HG03342 (cell line): ENCODE results near the gene NOSTRIN.
"Not testable (repeated sequence)": the region's sequence is repeated elsewhere in the genome, so short reads cannot be mapped to it uniquely, and the experiment has no call there.

Experiments used
- ATAC-seq: cut with Tn5 transposase; IDR thresholded peaks from one replicate; pipeline ENCODE4 v1.9.1; 2021; ENCODE audit warnings: mild to moderate bottlenecking, moderate library complexity; ENCODE audit not compliant: unreplicated experiment

Gene NOSTRIN, protein sequence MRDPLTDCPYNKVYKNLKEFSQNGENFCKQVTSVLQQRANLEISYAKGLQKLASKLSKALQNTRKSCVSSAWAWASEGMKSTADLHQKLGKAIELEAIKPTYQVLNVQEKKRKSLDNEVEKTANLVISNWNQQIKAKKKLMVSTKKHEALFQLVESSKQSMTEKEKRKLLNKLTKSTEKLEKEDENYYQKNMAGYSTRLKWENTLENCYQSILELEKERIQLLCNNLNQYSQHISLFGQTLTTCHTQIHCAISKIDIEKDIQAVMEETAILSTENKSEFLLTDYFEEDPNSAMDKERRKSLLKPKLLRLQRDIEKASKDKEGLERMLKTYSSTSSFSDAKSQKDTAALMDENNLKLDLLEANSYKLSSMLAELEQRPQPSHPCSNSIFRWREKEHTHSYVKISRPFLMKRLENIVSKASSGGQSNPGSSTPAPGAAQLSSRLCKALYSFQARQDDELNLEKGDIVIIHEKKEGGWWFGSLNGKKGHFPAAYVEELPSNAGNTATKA

GRCh38 chr2:168801961-168802858 lies at the start of gene NOSTRIN:
Gene NOSTRIN, plus strand, starts transcription at chr2:168802637. Its CDS starts 10 bp downstream, at chr2:168802647.
- no peak for ATAC-seq

DNA sequence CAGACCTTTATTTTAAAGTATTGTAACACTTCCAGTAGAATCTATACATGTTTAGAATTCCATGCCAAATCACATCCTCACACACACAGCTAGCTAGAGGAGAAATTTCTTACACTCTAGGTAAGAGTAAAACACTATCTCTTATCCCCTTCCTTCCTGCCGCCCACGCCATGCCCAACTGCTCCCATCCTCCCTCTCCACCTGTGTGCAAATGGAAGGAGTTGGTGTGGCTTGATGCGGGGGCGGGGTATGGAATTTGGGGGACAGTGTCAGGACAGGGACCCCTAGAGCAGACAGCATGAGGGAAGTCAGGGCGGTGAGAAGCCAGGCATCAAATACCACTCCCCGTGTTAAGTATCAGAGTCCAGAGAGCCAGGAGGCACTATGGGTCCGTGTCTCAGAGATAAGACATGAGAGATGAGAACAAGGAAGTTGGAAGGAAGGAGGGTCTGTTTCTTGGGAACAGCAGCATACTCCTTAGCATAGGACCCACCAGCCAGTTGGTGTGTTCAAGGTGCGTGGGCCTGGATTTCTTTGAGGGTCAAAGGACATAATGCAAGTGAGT lies 48.6 kb upstream of the NOSTRIN start:
- ATAC-seq = no peak

GRCh38 chr2:168757223-168757622 lies 45.2 kb upstream of the NOSTRIN start:
- ATAC-seq = no peak

GRCh38 chr2:168758970-168759820 lies 43.2 kb upstream of the NOSTRIN start:
- ATAC-seq = peak; percentile 89

- ATAC-seq = no peak
Measured at GRCh38 chr2:168765401-168765800, 37.0 kb upstream of the NOSTRIN start.

DNA sequence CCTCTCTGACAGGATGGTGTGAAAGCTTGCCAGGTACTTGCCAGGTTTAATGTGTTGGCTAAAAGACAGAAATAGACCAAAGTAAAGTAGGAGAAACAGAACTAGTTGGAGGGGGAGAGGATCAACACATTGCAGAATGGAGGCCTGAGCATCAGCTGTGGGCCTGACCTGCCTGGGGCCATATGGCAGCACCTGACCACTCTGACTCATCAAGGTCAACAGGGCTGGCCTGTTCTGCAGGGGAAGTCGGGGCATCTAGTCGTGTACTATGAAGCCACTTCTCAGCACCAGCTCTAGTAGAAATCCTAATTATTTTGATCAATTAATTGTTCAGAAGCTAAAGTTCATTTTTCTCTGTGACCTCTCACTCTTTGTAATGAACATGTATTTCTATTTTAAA lies 35.8 kb upstream of the NOSTRIN start:
- ATAC-seq = no peak

DNA sequence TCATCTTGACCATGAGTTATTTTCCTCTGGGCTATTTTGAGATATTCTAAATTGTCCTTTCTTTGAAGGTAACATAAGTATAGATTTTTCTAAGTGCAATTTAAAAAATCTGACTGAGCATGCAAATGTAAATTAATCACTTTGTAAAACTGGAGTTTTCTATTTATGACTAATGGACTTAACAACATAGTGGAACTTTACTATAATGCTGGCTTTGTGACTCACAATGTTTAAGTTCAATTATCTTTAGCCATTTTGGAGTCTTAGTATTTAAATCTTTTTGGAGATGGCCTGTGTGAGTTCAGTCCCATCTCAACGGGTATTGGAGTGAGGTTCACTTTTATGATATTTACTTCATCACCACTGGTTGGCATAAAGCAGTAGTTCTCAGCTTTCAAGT lies 35.2 kb upstream of the NOSTRIN start:
- ATAC-seq = no peak

- not testable (repeated sequence) for ATAC-seq
Measured at GRCh38 chr2:168768357-168768756, 34.1 kb upstream of the NOSTRIN start.

DNA sequence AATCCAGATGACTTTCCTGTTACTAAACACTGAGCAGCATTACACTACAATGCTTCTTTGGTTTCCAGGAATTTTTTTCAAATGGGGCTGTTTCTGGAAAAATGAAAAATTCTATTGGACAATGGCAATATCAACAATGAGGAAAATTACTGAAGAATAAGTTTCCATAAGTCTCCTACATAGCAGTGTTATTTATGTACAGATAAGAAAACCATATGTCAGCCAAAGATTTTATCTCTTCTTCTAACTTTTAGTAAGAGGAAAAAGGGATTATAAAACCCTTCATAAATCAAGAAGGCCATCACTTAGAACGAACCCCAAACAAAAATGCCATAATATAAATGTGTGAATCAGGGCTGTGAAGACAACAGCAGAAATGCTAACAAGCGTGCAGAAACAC lies 31.6 kb upstream of the NOSTRIN start:
- no peak for ATAC-seq

GRCh38 chr2:168772704-168773103 lies 29.7 kb upstream of the NOSTRIN start:
- ATAC-seq = no peak

GRCh38 chr2:168773128-168773527 lies 29.3 kb upstream of the NOSTRIN start:
- no peak for ATAC-seq

DNA sequence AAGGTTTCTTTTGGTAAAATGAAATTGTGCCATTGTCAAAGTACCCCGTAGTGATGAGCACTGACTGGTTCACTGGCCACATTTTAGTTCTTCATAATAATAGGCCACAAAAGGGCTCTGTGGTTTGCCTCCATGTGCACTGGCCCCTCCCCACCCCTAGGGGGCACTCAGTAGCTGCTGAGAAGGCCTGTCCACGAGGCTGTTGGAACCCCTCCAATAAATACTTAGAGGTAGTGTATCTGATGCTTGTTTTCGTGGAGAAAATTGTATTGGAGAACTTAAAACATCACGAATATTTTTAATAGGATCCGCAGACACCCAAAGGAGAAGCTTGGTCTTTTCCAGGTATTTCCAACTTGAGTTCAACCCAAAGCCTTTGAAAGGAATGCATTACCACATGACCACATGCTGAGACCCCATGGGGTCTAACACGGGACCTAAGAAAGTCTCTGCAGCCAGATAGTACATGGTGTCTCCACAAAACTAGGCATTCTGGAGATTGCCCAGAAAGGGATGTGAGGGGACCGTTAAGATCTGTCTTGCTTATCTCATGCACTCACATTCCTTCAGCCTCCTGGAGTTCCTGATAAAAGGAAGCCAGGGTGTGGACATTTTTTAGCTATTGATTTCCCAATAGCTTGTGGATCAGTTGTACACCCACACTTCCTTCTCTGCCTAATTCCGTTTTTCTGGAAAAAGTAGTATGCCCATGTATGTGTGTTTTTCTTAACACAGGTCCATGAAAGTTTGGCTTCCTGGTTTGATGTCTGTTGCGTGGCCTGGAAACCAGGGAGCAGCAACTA lies 28.5 kb upstream of the NOSTRIN start:
- ATAC-seq = peak; percentile 78

GRCh38 chr2:168775837-168776236 lies 26.6 kb upstream of the NOSTRIN start:
- ATAC-seq = no peak

GRCh38 chr2:168780669-168781071 lies 21.8 kb upstream of the NOSTRIN start:
- ATAC-seq = no peak

DNA sequence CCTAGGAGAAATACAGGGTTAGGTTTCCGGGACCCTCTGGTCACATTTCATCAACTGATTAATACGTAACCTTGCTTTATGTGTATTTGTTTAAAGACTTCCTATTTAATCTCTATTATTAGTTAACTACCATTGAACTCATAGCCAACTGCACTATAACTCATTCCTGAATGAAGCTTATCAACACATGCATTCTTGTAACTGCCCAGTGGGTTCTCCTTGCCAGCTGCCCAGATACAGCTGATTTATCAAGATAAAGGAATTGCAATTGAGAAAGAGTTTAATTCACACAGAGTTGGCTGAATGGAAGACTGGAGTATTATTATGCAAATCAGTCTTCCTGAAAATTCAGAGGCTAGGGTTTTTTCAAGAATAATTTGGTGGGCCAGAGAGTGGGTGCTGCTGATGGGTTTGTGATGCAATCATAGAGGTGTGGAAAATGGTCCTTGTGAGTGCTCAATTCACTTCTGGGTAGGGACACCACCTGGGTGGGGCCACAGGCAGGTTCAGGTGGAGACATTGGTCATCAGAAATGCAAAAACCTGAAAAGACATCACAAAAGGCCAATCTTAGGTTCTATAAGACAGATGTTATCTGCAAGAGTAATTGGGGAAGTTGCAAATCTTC lies 21.1 kb upstream of the NOSTRIN start:
- ATAC-seq = no peak

GRCh38 chr2:168782271-168782670 lies 20.2 kb upstream of the NOSTRIN start:
- ATAC-seq = no peak

DNA sequence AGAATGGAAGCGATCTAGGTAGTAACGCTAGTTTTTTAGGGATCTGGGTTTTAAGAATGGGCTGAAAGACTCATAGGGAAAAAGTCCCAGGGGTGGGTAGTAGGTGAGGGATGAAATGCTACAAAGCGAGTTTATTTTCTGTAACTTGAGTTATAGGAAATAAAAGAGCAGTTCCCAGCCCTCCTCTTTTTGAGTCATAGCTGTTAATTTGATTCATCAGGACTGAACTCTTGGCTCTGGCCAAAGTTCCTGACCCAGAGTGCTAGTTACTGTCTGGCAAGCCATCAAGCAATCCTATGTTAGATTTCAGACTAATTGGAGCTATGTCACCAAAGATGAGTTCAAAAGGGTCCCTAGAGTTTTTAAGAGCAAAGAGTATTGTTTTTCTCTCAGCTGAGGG lies 17.4 kb upstream of the NOSTRIN start:
- no peak for ATAC-seq

DNA sequence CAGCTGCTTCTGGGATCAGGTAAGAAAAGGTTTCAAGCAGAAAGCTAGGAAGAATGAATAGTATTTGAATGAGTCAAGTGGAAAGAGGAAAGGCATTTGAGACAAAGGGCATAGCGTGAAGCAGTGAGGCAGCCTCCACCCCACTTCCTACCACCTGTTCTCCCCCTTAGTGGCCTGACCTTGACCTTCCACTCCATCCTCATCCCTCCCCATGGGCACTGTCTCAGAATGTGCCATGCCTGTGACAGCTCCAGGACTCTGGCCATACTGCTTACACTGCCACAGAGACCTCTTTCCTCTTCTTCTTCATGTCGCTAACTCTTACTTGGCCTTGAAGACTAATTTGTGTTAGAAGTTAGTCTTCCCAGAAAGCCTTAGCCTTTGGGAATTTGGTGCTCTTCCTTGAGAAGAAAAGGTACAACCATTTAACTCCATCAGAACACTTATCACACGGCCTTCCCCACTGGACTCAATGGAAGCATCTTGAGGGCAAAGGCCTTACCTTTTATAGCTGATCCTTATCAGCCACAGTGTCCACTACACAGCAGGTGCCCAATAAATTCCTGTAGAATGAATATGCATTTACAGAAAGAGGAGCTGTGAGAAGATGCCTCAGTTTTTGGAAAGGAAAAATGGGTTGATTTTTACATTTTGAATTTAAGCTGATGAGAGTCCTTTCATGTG lies 15.2 kb upstream of the NOSTRIN start:
- no peak for ATAC-seq
